Endothelial cell of umbilical vein (primary cell): ENCODE results near the gene PLXNA4.

Experiments used
- CTCF ChIP-seq, 2 donors: IDR thresholded peaks; 1 replicate in 1 of 2; 2 replicates in 1 of 2; pipeline ENCODE4 v1.5.1; 2011; ENCODE audit warnings: low read length in 2 of 2, mild to moderate bottlenecking in 2 of 2, moderate library complexity in 2 of 2, control low read depth in 1 of 2, inconsistent platforms in 1 of 2, low read depth in 1 of 2; ENCODE audit not compliant: insufficient read depth in 1 of 2; ENCODE audit errors: extremely low read depth in 1 of 2
- EZH2 ChIP-seq: IDR thresholded peaks from 2 replicates; pipeline ENCODE4 v1.6.1; 2012; ENCODE audit warnings: borderline replicate concordance, low read depth, mild to moderate bottlenecking, moderate library complexity, low read length, inconsistent platforms; ENCODE audit not compliant: severe bottlenecking
- JUN ChIP-seq: IDR thresholded peaks from 2 replicates; pipeline ENCODE4 v1.6.1; 2011; ENCODE audit warnings: borderline replicate concordance, low read depth; ENCODE audit not compliant: insufficient read length, insufficient read depth
- MAX ChIP-seq: IDR thresholded peaks from 2 replicates; pipeline ENCODE4 v1.6.1; 2011; ENCODE audit not compliant: insufficient read depth, insufficient read length
- MYC ChIP-seq: IDR thresholded peaks from one replicate; pipeline ENCODE4 v1.6.1; 2011; ENCODE audit warnings: mild to moderate bottlenecking, low read depth, low read length
- POLR2A ChIP-seq: IDR thresholded peaks from 2 replicates; pipeline ENCODE4 v1.6.1; 2012; ENCODE audit warnings: low read depth, mild to moderate bottlenecking, control low read depth, low read length
- POLR2AphosphoS5 ChIP-seq: IDR thresholded peaks from 2 replicates; pipeline ENCODE4 v1.6.1; 2012; ENCODE audit warnings: low read depth, mild to moderate bottlenecking, control low read depth, low read length, moderate library complexity; ENCODE audit not compliant: insufficient read depth

GRCh38 chr7:132422502-132423111 lies 153.7 kb downstream of the PLXNA4 start:
- TF ChIP-seq CTCF (IDR thresholded peaks at IDR 0.05; ENCODE audit: extremely low read depth in 1 of 2, insufficient read depth in 1 of 2, low read depth in 1 of 2, low read length in 2 of 2) (no peak), POLR2AphosphoS5 (no peak), POLR2A (no peak), MYC (no peak), EZH2 (no peak), MAX (no peak), JUN (no peak)
